Activated naive CD4-positive, alpha-beta T cell treated with Interleukin-2 at 50 U/mL for 16 hours (primary cell): ENCODE results near the gene PLCH1.

ENCODE experiments used
- DNase-seq: peaks from one replicate; pipeline ENCODE4 v3.0.0-alpha.2; 2020

Gene PLCH1

DNA sequence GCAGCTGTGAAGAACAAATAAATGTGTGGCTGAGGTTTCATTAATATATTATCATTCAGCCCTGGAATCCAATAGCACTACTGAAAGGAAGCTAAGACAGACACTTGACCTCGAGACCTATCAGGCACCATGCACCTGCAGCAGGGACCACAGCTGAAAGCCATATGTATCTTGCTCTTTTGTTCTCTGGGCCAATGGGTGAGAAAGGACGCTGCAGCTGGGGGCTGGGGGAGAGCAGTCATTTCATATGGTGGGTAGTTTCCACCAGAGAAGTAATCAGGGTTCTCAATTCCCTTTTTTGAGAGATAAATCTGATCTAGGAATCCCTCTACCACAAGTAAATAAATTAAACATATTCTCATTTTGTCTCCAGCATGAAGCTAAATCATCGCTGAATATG is 225.8 kb downstream of the PLCH1 start:
- DNase-seq, result no peak

DNA sequence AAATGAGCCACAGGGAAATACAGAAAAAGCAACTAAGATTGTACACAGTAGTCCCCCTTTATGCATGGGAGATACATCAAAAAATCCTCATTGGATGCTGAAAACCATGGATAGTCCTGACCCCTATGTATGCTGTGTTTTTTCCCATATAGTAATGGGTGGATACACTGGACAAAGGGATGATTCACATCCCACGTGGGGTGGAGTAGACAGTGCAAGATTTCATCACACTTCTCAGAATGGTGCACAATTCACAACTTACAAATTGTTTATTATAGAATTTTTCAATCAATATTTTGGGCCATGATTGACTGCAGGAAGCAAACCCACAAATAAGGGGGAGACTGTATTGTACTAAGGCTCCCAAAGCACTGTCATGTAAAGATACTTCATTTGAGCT is 227.0 kb downstream of the PLCH1 start:
- no peak for DNase-seq

DNA sequence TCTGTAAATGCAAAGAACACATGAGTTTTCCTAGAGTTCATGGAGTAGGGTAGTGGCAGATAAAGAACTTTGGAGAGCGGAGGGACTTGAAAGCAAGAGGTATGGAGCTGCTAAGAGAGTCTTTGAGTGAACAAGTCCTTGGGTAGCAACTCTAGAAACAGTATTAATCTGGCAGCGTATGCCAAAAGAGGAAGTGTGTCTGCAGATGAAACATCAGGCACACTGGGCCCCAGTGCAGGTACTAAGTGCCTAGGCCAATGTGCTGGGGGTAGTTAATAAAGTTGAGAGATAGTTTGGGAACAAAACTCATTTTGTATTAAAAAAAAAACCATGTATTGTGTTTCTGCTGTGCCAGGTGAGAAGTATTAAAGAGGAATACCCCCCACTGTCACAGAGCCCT is 228.4 kb downstream of the PLCH1 start:
- DNase-seq, result no peak

DNA sequence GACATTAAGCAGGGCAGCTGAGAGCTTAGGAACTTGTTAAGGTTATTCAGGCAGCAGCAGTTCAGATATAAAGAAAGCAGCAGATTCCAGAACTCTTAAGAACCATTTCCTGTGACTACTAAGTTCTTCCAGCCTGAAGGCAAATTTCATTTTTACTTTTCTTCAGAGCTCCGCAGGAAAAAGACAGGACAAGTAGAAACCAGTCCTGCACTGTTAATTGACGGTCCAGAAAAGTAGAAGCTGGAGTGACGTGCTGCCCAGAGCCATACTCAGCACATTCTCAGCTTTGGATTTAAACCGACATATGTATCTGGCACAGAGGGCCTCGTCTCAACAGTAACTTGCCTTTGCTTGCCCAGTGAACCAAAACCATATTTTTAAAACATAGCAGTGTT is 232.0 kb downstream of the PLCH1 start:
- no peak for DNase-seq

DNA sequence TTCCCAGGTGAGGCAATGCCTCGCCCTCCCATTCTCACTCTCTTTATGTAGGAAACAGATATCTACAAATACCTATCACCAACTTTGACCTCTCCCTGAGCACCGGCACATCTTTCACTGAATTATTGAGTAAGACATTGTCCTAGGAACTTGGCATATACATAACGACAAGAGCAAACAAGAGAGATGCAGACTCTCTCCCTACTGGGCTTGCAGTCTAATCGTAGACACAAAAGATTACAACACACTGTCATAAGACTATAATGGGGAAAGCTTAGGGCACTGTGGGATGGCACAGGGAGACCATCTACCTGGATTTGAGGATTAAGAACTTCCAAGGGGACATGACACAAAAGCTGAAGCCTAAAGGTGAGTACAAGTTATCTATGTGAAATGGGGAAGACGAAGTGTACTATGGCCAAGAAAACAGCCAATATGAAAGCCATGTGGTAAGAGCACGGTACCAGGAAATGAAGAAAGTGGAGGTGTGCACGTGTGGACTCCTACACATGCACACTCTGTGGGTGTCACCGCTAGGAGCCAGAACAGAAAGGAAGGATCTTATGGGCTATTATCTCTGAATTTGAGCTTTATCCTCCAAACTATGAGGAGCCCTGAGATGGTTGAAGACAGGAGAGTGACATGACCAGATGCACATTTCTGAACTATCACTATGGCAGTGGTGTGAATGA is 232.6 kb downstream of the PLCH1 start:
- DNase-seq, result no peak

DNA sequence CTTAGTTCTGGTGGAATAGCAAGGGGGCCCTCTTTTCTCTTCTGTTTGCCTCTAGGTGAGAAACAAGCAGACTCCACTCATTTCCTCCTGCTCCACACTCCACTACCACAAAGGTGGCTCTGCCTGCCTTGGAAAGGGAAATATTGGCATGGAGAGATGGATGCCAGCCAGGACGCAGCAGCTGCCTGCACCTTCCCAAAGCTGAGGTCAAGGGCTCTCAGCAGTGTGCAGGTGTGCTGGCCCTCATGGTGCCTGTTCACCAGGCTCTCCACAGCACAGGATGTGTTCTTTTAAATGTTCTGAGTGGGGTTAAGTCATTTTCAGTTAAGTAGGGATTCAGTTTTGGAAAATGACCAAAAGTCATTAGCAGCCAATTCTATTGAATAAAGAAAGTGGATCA is 240.2 kb downstream of the PLCH1 start:
- no peak for DNase-seq

DNA sequence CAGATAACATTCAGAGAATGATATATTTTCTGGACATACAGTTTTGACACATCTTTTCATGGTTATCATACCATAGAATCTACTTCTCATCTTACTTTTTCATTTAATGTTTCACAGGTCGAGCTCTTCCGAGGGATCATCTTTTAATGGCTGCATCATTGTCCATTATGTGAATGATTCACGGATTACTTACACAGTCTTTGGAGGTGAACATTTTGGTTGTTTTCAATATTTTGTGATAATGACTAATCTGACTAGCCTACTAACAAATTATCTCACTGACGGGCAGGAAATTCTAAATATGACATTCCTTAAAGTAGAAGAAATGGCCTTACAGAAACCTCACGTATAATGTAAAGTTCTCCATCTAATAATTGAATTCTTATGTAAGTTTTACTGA is 242.2 kb downstream of the PLCH1 start:
- no peak for DNase-seq

DNA sequence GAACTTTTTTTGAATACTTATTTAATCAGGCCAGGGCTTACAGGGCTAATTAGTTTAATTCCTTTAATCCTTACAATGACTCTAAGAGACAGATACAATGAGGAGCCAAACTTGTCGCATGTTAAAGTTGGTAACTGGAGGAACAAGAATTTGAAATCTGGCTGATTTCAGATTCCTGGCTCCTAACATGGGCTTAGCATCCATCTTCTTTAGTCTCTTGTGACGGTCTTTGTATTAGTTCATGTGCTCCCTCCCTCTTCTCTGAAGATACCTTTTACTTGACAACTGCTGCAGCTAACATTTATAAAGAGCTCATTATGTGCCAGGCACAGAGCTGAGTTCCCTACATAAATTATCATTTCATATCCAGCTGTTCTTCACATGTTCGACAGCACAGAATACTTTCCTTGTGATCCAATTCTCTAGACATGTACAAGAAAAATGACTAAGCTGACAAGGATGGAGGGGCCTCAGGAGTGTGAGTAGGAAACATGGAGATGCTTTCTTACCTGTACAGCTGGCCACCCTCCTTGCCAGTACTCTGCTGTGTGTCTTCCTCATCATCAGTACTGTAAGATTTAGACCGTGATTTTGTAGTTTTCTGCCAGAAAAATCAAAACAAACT is 244.6 kb downstream of the PLCH1 start:
- DNase-seq, result no peak

DNA sequence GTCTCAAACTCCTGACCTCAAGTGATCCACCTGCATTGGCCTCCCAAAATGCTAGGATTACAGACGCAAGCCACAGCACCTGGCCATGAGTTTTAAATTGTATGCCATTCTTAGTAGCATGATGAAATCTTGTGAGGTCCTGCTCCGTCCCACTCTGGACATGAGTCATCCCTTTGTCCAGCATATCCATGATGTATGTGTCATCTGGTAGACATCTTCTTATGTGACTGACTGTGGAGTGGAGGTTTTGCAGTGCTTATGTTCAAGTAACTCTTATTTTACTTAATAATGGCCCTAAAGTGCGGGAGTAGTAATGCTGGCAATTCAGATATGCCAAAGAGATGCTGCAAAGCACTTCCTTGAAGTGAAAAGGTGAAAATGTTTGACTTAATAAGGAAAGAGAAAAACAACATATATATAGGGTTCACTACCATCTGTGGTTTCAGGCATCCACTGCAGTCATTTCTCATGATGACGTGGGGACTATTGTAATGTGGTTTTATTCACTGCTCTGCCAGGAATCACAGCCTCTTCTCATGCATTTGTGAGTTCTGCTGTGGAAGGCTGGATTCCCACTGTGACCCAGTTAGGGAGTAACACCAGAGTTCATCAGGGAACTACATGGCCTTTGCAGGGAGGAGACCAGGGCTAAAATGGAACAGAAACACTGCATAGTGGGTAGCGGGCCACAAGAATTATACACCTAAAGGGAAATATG is 246.8 kb downstream of the PLCH1 start:
- DNase-seq, result no peak

DNA sequence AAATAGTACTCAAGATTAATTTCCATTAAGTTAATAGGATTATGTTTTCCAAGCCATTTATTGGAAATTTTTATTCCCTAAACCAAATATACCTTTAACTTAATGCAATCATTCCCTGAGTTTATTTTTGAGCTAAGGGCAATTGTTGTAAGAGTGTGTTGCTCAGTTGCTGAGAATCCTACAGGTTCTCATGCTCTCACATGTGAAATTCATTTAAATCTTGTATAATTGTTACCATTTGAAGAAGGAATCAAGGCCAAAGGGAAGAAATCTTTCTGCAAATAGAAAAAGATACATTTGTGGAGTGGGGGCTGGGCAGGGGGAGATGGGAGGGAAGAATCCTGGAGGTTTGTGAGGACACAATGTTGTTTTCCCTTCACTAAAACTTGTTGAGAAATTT is 248.7 kb downstream of the PLCH1 start:
- no peak for DNase-seq

DNA sequence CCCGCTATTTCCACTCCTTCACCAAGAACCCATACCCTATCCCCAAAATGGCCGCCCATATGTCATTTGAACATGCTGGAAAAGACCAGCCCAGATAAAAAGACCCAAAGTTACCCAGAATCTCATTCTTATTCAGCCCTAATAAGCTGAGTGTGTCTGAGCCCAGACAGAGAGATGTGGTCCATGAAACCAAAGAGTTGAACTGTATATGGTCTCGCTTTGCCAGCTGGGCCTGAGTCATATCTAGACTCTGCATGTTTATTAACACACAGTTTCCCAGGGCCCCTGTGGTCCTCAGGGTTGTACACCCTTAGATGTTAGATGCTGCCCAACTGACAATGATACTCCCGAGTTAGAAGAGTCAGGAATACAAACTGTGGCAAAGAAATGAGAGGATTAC is 249.5 kb downstream of the PLCH1 start:
- no peak for DNase-seq

DNA sequence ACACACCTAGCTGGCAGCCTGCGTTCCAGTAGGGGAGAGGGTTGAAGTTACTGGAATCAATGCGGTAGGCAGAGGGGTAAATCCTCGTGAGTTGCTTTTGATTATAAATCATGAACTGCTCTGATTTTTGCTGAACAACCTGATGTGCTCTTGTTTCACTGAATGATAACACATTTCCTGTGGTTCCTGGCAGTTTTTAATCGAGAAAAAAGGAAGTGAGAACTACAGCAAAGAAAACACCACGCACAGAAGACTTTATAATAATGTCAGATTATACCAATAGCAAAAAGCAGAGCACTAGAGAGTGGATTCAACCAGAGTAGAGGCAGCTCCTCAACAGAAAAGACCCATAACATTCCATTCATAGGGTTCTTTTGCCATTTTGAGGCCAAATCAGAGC is 250.5 kb downstream of the PLCH1 start:
- no peak for DNase-seq

DNA sequence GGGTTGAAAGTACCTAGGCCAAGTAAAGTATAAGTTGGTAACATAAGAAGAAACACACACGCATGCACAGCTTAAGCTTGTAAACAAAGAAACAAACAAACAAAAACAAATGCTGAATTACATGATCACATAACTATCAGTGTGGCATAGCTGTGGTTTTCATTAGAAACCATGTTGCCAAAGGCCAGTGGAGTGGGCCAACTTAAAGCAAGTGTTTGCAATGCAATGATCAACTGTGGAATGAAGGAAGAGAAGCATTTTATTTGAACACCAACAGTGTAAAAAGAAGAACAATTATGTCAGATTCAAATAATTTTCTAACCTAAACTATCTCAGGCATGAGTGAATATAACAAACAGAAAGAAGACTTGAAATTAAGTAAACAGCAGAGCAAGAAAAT is 252.0 kb downstream of the PLCH1 start:
- no peak for DNase-seq

DNA sequence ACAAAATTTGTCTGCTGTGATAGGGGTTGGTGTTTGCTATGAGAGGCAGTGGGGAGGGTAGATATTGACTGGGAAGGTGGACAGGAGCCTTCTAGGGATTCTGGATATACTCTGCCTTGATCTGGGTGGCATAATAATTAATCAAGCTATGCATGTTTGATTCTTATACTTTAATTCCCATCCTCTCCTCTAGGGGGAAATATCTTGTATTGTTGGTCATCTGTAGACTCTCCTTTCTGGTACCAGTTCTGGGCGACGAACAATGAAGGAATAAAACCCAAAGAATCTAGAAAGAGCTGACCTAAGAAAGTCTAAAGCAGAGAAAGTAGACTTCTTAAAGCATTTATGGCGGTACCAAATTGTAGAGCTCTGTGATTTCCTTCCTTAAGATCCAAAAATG is 253.2 kb downstream of the PLCH1 start:
- no peak for DNase-seq

DNA sequence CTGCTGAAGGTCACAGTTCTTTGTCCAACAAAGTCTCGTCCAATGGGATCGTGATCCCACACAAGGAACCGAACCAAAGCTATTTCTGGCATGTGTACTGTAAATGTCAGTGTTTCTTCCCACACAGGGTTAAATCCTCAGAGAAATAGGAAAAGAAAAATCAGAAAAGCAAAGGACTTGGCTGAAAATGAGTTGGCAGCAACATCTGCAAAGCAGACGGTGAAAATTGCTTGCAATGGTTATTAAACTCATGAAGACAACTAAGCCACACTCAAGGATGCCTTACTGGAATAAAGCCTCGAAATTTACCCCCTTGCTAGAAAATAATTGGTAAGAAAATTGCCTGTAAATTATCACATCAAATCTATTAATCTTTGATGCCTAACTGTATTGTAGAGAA is 256.2 kb downstream of the PLCH1 start:
- DNase-seq, result no peak

DNA sequence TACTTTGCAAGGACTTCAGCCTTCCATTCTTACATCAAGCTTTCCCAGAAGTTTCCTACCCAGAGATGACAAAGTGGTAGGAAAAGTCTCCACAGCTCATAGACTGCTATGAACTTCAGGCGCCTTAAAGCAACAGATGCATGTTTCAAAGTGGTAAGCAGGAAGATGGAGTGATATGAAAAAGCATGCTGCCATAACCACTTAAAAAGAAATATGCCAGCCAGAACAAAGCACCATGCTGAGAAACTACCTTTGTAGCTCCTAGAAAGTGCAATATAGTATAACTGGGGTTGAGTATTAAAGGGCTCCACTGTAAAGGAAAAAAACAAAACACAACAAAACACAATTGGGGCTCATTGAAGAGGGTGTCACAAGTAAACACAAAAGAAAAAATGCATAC is 259.0 kb downstream of the PLCH1 start:
- DNase-seq, result no peak

DNA sequence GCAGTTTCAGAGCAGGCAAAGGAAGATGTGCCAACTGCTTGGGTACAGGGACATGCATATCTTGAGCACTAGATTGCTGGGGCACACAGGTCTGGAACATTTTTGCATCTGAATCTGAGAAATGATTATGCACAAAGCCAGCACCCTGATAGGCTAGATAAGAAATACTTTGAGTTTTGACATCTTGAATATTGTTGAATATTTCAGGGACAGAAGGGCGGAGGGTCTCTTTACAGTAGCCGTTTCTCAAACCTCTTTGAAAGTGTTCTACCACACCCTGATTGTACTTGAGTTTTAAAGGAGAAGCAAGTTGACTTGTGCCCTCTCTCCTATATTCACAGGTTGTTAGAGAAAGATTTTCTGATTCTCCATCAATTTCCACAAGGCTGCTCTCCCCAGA is 263.3 kb downstream of the PLCH1 start:
- no peak for DNase-seq

DNA sequence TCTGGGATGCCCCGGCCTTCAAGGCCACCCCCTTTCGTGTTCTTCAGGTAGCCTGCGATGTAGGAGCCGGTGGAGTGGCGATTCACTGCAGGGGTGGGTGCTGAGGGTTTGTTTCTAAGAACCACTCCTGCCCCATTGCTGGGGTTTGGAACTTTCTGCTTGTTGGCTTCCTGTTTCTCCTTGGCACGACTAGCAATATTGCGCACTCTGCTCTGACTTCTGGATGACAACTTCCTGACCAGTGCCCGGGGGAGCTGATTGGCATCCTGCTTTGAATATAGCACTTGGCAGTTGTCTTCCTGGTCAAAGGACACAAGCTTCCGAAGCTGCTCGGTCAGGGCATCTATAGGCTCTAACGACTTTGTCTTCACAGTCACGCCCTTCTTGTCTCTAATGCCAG is 263.8 kb downstream of the PLCH1 start:
- DNase-seq, result no peak

DNA sequence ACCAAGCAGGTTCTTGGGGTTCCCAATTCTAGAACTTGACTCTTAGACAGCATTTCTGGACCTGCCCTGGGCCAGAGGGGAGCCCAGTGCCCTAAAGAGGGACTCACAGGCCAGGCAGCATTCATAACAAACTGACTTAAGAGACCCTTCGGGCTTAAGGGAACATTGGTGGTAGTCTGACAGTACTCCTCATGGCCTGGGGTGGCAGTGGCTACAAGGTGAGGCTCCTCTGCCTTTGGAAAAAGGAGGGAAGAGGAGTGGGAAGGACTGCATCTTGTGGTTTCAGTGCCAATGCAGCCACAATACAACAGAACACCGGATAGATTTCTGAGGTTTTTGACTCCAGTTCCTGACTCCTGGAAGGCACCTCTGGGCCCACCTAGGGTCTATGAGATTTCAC is 279.2 kb downstream of the PLCH1 start:
- no peak for DNase-seq

DNA sequence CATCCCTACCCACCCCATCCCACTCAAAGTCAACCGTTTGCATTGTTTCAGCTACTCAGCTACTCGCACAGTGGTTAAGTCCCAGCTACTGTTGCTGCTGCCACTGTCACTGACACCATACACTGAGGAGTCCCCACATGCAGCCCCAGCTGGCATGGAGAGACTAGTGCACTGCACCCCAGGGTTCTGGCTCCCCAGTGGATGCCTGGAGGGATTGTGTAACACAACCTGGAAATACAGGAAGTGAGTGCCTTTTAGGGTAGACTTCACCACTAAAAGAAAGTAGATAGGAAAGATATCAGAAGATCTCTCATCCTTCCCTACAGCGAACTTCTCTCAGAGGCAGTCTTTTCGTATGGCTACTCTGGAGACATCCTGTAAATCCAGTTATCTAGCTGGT is 282.2 kb downstream of the PLCH1 start:
- no peak for DNase-seq

DNA sequence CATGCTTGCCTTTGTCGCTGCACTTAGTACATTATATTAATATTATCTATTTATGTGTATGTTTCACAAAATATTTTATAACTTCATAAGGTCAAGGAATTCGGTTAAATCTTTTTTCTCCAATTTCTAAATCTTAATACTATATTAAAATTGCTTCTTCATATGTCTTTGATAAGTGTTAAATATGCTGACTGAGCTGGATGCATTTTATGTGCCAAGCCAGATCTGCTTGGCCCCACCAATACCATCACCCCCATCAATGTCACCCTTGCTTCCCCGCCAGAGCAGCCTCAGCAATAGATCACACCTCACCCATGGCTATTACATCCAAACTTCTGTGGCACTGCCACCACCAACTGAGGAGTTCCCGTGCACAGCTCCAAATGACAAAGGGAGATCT is 287.3 kb downstream of the PLCH1 start:
- DNase-seq, result no peak

DNA sequence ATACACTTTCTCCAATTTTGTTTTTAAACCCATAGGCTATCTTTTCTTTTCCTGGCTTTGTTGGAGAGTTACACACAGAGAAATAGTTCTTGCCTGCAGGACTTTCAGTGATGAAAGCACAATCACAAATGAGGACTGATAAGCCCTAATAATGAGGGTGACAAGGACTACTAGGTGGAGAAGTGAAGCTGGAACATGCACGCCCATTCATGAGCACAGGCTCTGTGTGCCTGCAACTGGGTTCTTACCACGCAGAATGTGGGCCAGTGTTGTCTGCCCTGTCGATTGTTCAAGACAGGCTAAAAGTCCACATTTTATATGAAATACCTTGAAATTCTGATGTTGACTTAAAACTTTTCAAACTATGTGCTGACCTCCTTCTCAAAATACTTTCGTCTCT is 289.1 kb downstream of the PLCH1 start:
- DNase-seq, result no peak

DNA sequence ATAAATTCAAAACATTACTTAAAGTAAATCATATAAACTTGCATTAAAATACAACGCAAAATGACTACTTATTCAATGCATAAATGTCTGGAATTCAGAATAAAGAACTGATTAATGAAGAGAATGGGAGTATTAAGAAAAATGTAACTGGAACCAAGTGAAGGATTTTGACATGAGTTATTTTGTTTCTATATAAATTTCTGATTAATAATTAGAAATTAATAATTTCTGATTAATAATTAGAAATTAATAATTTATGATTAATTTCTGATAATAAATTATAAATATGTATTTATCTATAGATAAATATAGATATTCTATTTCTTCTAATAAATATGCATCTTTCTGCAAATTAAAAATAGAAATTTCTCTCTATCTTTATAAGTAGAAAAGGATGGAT is 291.4 kb downstream of the PLCH1 start:
- DNase-seq, result no peak

DNA sequence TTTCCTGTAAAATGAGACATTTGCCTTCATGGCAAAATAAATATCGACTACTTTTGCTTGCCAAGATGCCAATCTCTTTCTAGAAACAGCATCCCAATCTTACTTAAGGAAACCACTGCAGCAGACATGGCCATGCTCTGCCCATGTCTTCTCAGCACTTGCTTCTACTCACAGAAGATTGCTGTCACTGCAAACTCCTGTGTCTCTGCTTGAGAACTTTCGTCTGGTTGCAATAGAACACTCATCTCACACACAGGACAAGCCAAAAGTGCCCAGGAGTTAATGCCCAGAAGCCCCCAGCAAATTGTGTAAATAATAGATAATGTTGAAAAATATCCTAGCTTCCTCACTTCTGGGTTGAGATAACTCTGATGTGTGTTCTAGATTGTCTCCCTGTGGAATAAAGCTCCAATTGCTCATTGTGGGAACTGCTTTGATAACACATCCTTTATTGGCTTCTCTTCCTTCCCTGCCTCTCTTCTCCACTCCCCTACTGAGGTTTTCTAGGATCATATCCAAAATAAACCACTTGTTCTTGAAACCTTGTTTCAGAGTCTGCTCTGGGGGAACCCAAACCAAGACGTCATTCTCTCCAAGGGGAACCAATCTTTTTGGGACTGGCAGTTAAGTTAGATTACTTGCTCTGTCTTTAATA is 295.1 kb downstream of the PLCH1 start:
- DNase-seq, result no peak
